IMR-90 (cell line): Measurements from ENCODE around the gene ARHGEF3. TPM values are rescaled to one million over a fixed set of nuclear protein-coding genes. Genes with fewer than 3 reads are reported as not detected.

ENCODE experiments used
- ATAC-seq: fragments of 200-7000 bp; cut with Tn5 transposase; 2 replicates; pipeline ENCODE4 v1.9.1; 2020; ENCODE audit warnings: low read depth, mild to moderate bottlenecking, moderate library complexity
- BruUV-seq: library from RNA; stranded (reverse); fragments of 400-500 nt; replicated peaks from 2 replicates; lab custom pipeline; 2021; lab: Mats Ljungman, UMichigan
- CTCF ChIA-PET: fragments of 300-600 bp; formaldehyde crosslinking; extraction: SDS; loops from one replicate; lab custom pipeline; 2021; ENCODE audit warnings: antibody characterized with exemption; lab: Yijun Ruan, JAX
- POLR2A ChIA-PET: fragments of 300-600 bp; sonication (Branson Sonifier 250); formaldehyde crosslinking; loops from one replicate; lab custom pipeline; 2022; ENCODE audit warnings: antibody characterized with exemption; ENCODE audit not compliant: unreplicated experiment; lab: Charles Lee
- DNase-seq: peaks from one replicate; pipeline ENCODE4 v3.0.0; 2013
- H2AFZ ChIP-seq: replicated peaks from 2 replicates; pipeline ENCODE3; 2013; ENCODE audit warnings: low read length, mild to moderate bottlenecking; ENCODE audit not compliant: poor library complexity
- H2AK5ac ChIP-seq: 2 replicates; pipeline ENCODE4 v1.6.1; 2013; ENCODE audit warnings: low read depth, low read length, inconsistent platforms
- H2AK9ac ChIP-seq: replicated peaks from 2 replicates; pipeline ENCODE3; 2013; ENCODE audit warnings: mild to moderate bottlenecking, low read depth, low read length, moderate library complexity; ENCODE audit not compliant: poor library complexity
- H2BK120ac ChIP-seq: 2 replicates; pipeline ENCODE4 v1.6.1; 2013; ENCODE audit warnings: low read depth, low read length, inconsistent platforms
- H2BK15ac ChIP-seq: 3 replicates; pipeline ENCODE4 v1.6.1; 2013; ENCODE audit warnings: low read depth, low read length, inconsistent platforms
- H2BK20ac ChIP-seq: 2 replicates; pipeline ENCODE4 v1.6.1; 2013; ENCODE audit warnings: low read depth, mild to moderate bottlenecking, inconsistent platforms, low read length, moderate library complexity
- H2BK5ac ChIP-seq: 2 replicates; pipeline ENCODE4 v1.6.1; 2013; ENCODE audit warnings: mild to moderate bottlenecking, low read depth, low read length, inconsistent platforms; ENCODE audit not compliant: poor library complexity, severe bottlenecking
- H3K14ac ChIP-seq: replicated peaks from 2 replicates; pipeline ENCODE4 v1.6.1; 2013; ENCODE audit warnings: low read depth, low read length, inconsistent platforms
- H3K18ac ChIP-seq: 2 replicates; pipeline ENCODE4 v1.6.1; 2013; ENCODE audit warnings: low read depth, low read length, control low read depth
- H3K23ac ChIP-seq: 2 replicates; pipeline ENCODE4 v1.6.1; 2013; ENCODE audit warnings: low read depth, low read length, inconsistent platforms
- H3K27ac ChIP-seq: 2 replicates; pipeline ENCODE4 v1.5.1; 2013; ENCODE audit warnings: mild to moderate bottlenecking, control low read depth, low read length; ENCODE audit not compliant: insufficient read depth
- H3K27me3 ChIP-seq: 2 replicates; pipeline ENCODE4 v1.6.1; 2013; ENCODE audit warnings: low read length; ENCODE audit not compliant: control insufficient read depth, insufficient read depth
- H3K36me3 ChIP-seq: 2 replicates; pipeline ENCODE4 v1.6.1; 2013; ENCODE audit warnings: low read length, mixed read lengths; ENCODE audit not compliant: control insufficient read depth, insufficient read depth
- H3K4ac ChIP-seq: 2 replicates; pipeline ENCODE4 v1.6.1; 2013; ENCODE audit warnings: low read depth, low read length, inconsistent platforms
- H3K4me1 ChIP-seq: 2 replicates; pipeline ENCODE4 v1.6.1; 2013; ENCODE audit warnings: low read length, mixed read lengths; ENCODE audit not compliant: control insufficient read depth, insufficient read depth
- H3K4me2 ChIP-seq: 2 replicates; pipeline ENCODE4 v1.6.1; 2013; ENCODE audit warnings: low read depth, mild to moderate bottlenecking, control low read depth, low read length, moderate library complexity
- H3K4me3 ChIP-seq: 2 replicates; pipeline ENCODE4 v1.5.1; 2013; ENCODE audit warnings: low read depth, mild to moderate bottlenecking, control low read depth, low read length, moderate library complexity; ENCODE audit not compliant: insufficient read depth
- H3K56ac ChIP-seq: 2 replicates; pipeline ENCODE4 v1.6.1; 2013; ENCODE audit warnings: low read length, inconsistent platforms; ENCODE audit not compliant: insufficient read depth; ENCODE audit errors: extremely low read depth
- H3K79me1 ChIP-seq, 2 experiments: 2 replicates each; pipeline ENCODE4 v1.6.1; 2013; ENCODE audit warnings: low read length in 2 of 2, inconsistent platforms in 1 of 2, low read depth in 1 of 2
- H3K9ac ChIP-seq: 2 replicates; pipeline ENCODE4 v1.6.1; 2013; ENCODE audit warnings: low read depth, low read length, control low read depth
- H3K9me1 ChIP-seq: 2 replicates; pipeline ENCODE4 v1.6.1; 2013; ENCODE audit warnings: low read length, inconsistent platforms; ENCODE audit not compliant: insufficient read depth
- H3K9me3 ChIP-seq: 2 replicates; pipeline ENCODE4 v1.6.1; 2013; ENCODE audit warnings: low read length; ENCODE audit not compliant: control insufficient read depth, insufficient read depth
- H4K20me1 ChIP-seq: 2 replicates; pipeline ENCODE4 v1.6.1; 2013; ENCODE audit warnings: low read length, inconsistent platforms; ENCODE audit not compliant: insufficient read depth
- H4K5ac ChIP-seq: 2 replicates; pipeline ENCODE4 v1.6.1; 2013; ENCODE audit warnings: mild to moderate bottlenecking, low read depth, low read length, control low read depth
- H4K8ac ChIP-seq, 2 experiments: 2 replicates each; pipeline ENCODE4 v1.6.1; 2013; ENCODE audit warnings: low read depth in 2 of 2, low read length in 2 of 2, control low read depth in 1 of 2, inconsistent platforms in 1 of 2
- H4K91ac ChIP-seq: 2 replicates; pipeline ENCODE4 v1.6.1; 2013; ENCODE audit warnings: low read depth, low read length, inconsistent platforms; ENCODE audit not compliant: insufficient read depth
- CEBPB ChIP-seq: IDR thresholded peaks from 2 replicates; pipeline ENCODE4 v1.6.1; 2012; ENCODE audit warnings: low read depth, low read length, improper control_type of control experiment
- MAFK ChIP-seq: IDR thresholded peaks from 2 replicates; pipeline ENCODE4 v1.6.1; 2012; ENCODE audit warnings: low read depth, low read length, improper control_type of control experiment
- MXI1 ChIP-seq: IDR thresholded peaks from 2 replicates; pipeline ENCODE4 v1.6.1; 2012; ENCODE audit warnings: low read depth, mild to moderate bottlenecking, low read length, moderate library complexity, borderline replicate concordance
- NFE2L2 ChIP-seq: fragments of 150-350 bp; IDR thresholded peaks from 2 replicates; pipeline ENCODE4 v1.6.1; 2016; ENCODE audit warnings: low read depth, mild to moderate bottlenecking, low read length
- RCOR1 ChIP-seq: IDR thresholded peaks from 2 replicates; pipeline ENCODE4 v1.6.1; 2012; ENCODE audit warnings: mild to moderate bottlenecking, low read length, improper control_type of control experiment; ENCODE audit not compliant: insufficient replicate concordance
- WGBS, 2 experiments: methylation state at CpG; one replicate each; pipeline versions ENCODE4 v1.1.5 to v1.1.7; 2013; ENCODE audit warnings: missing lambda C conversion rate in 2 of 2; ENCODE audit not compliant: insufficient read length in 1 of 2; ENCODE audit errors: extremely low coverage in 2 of 2; 5-methylcytosine and 5-hydroxymethylcytosine counted together
- dilution Hi-C: fragments of 300-500 bp; cut with HindIII; formaldehyde crosslinking; loops from one replicate; pipeline ENCODE4 v1.14.3; 2018; ENCODE audit warnings: low sequenced_read_pairs; ENCODE audit not compliant: unreplicated experiment
- in situ Hi-C: fragments of 300-500 bp; cut with MboI; formaldehyde crosslinking; loops from 3 replicates; pipeline ENCODE4 v1.14.3; 2019; ENCODE audit warnings: low sequenced_read_pairs, inconsistent platforms, mixed read lengths
- intact Hi-C: fragments of 100-400 bp; cut with micrococcal nuclease; formaldehyde crosslinking; loops from 2 replicates; pipeline ENCODE4 v1.10.0; 2022
- polyA plus RNA-seq, 3 experiments: library from polyadenylated mRNA; depleted of rRNA; stranded (reverse); fragments of >200 nt; gene quantifications; 2 replicates each; pipeline ENCODE4 v1.2.3, GENCODE V29; 2012; ENCODE audit warnings: low replicate concordance in 1 of 3
- total RNA-seq: library from RNA; depleted of rRNA; stranded (reverse); fragments of >200 nt; gene quantifications from 2 replicates; pipeline ENCODE4 v1.2.3, GENCODE V29; 2012

Gene ARHGEF3
- total and polyA plus RNA-seq, 2 of the 4 experiments (the other 2 are of a cell fraction), result 2.1 to 2.3 TPM

DNA sequence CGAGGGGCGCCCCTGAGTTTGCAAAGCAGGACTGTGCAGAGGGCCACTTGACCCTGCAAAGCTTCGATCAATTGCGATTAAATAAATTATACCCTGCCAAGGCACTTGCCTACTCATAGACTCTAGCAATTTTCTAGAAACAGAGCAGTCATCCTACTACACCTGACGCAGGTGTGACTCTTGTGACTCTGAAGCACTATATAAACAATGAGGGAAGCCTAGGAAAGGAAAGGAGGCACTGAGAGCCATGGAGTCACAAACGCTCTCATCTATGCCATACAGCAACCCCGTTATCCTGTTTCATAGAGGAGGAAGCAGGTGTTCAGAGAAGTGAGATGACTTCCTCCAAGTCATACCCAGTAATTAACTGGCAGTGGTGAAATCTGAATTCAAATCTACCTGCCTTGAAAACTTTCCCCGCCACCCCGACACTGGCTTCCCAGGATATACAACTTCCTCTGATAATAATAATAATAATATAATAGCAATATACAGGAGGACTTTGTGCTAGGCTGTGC, 14.4 kb downstream of the ARHGEF3 start:
- ChIA-PET CTCF (interaction anchor here (1.0 kb wide), 3 partner anchors 7 to 14 kb away, joined by 3 to 4 read pairs (median 4); partner anchors contain the start of gene ARHGEF3), POLR2A (no interaction called here)
- Histone ChIP-seq H3K23ac (no peak overlapping the region), H3K9ac (no peak overlapping the region), H2BK20ac (no peak overlapping the region), H4K20me1 (no peaks in the 10 kb centered on the region), H3K4me3 (no peak overlapping the region), H3K4me1 (peaks cover 12% of the 10 kb centered on the region), H3K79me1 (no peaks in the 10 kb centered on the region), H2AK9ac (no peak overlapping the region), H3K56ac (no peak overlapping the region), H3K4me2 (no peak overlapping the region), H2BK120ac (no peak overlapping the region), H4K91ac (no peak overlapping the region), H3K9me1 (peaks cover 5% of the 10 kb centered on the region; the same call in 1 of the 2 replicates), H3K18ac (no peak overlapping the region), H4K5ac (no peak overlapping the region), H3K27me3 (no peaks in the 10 kb centered on the region), H2BK5ac (no peak overlapping the region), H2BK15ac (no peak overlapping the region), H3K4ac (no peak overlapping the region), H4K8ac (no peak overlapping the region), H2AFZ (no peak overlapping the region), H3K9me3 (no peaks in the 10 kb centered on the region), H3K27ac (no peak overlapping the region), H3K14ac (no peak overlapping the region), H3K36me3 (no peaks in the 10 kb centered on the region), H2AK5ac (no peak overlapping the region)
- DNase-seq (no peak), ATAC-seq (no peak)
- intact Hi-C loops, result no loop called here
- BruUV-seq, result no TSS peak
- in situ Hi-C loops, result no loop called here
- no CpG with 5 or more reads among the region's 9 CpGs for WGBS, 2 experiments
- dilution Hi-C loops, result no loop called here
- no peak for TF ChIP-seq CEBPB
- no peak for TF ChIP-seq MXI1
- no peak for TF ChIP-seq MAFK
- no peak for TF ChIP-seq NFE2L2
- TF ChIP-seq RCOR1, result no peak
